Activated T-helper 2 cell treated with anti-CD3 and anti-CD28 coated beads, Interferon-gamma antibody, Interleukin-2, Interleukin-4, amounts not matched to agents 10 μg/mL and 5 μg/mL and 100 μg/mL, durations not matched to agents 14 hours and 24 hours and 36 hours (primary cell): ENCODE data around the gene SEC16A. TPM values are rescaled to one million over a fixed set of nuclear protein-coding genes. Genes with fewer than 3 reads are reported as not detected.

Experiments
- DNase-seq: peaks from one replicate; pipeline ENCODE4 v3.0.0; 2021; ENCODE audit warnings: low spot score
- H3K27ac Mint-ChIP-seq: one replicate; pipeline ENCODE4 v1.8.0; 2021; ENCODE audit warnings: mixed read lengths
- H3K27me3 Mint-ChIP-seq: one replicate; pipeline ENCODE4 v1.8.0; 2021; ENCODE audit warnings: low read depth, mixed read lengths
- H3K36me3 Mint-ChIP-seq: one replicate; pipeline ENCODE4 v1.8.0; 2021; ENCODE audit warnings: low read depth, mixed read lengths
- H3K4me1 Mint-ChIP-seq: one replicate; pipeline ENCODE4 v1.8.0; 2021; ENCODE audit warnings: low read depth, mixed read lengths
- H3K4me3 Mint-ChIP-seq: one replicate; pipeline ENCODE4 v1.8.0; 2021; ENCODE audit warnings: low read depth, mild to moderate bottlenecking, moderate library complexity, mixed read lengths
- H3K9me3 Mint-ChIP-seq: one replicate; pipeline ENCODE4 v1.8.0; 2021; ENCODE audit warnings: mixed read lengths
- intact Hi-C: fragments of 100-400 bp; cut with micrococcal nuclease; formaldehyde crosslinking; loops from one replicate; pipeline ENCODE4 v1.15.1; 2023
- total RNA-seq: library from RNA; stranded (reverse); gene quantifications from 2 replicates; pipeline ENCODE4 v1.2.3, GENCODE V29; 2022

The SEC16A gene
- total RNA-seq, 1 donor from 2014 or later, result 74.5 TPM

DNA sequence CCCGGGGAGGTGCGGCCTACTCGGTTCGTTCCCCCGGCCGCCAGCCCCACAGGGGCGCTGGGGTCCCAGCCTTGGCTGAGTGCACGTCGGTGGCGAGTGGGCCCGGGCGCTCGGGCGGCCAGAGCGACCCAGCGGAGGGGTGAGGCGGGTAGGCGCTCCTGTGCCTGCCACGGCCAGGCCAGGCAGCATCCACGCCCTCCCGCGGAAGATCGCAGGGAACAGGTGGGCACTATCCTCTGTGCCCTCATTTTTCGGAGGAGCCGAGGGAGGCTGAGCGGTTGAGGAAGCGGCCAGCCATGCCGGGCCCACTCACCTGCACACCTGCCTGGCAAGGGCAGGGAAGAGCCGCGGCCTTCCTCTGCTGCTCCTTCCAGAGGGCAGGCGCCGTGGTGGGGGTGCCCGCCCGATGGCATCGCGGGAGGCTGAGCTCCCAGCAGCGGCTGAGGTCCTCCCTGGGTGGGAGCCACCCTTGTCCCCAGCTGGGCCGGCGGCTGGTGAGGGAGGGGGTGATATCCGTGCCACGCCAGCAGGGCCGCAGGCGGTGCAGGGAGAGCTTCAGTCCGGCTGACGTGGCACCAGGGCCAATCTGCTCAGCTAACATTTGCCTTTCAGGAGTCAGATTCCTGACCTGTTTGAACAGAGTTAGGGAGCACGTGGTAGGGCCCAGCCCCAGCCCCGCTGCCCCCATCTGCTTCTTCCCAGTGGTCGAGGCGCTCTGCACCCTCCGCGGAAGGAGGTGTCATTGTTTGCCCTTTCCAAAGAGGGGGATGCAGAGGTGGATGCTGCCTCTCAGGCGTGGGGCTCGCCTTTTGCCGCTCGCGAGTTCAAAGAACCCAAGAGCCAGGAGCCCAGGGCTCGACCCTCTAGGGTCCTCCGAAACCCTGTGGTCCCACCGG lies 1.6 kb upstream of the SEC16A start:
- H3K27me3 Mint-ChIP-seq, result no peaks in the 10 kb centered on the region
- H3K4me3 Mint-ChIP-seq, result peak overlapping the region; percentile 49
- H3K9me3 Mint-ChIP-seq, result no peaks in the 10 kb centered on the region
- peaks cover 7% of the 10 kb centered on the region for H3K36me3 Mint-ChIP-seq
- peaks cover 18% of the 10 kb centered on the region for H3K4me1 Mint-ChIP-seq
- no peak for DNase-seq
- intact Hi-C loops, result loop anchor here (1.0 to 10.0 kb wide), 4 partner anchors 47 to 240 kb away; partner anchors contain the start of genes INPP5E, QSOX2 and SNAPC4
- H3K27ac Mint-ChIP-seq, result peak overlapping the region; percentile 12

- Mint-ChIP-seq H3K4me1 (peaks cover 18% of the 10 kb centered on the region), H3K9me3 (no peaks in the 10 kb centered on the region), H3K4me3 (peak overlapping the region; percentile 81), H3K36me3 (peaks cover 12% of the 10 kb centered on the region), H3K27me3 (no peaks in the 10 kb centered on the region), H3K27ac (peak overlapping the region; percentile 92)
- peak; percentile 95 for DNase-seq
- intact Hi-C loops, result loop anchor here (2.0 to 10.0 kb wide), 5 partner anchors 46 to 239 kb away; partner anchors contain the start of genes ENTR1, INPP5E, PMPCA and QSOX2
Measured at GRCh38 chr9:136483589-136484152, 831 bp upstream of the SEC16A start.

GRCh38 chr9:136482046-136482792 lies 621 bp downstream of the SEC16A start:
- no peaks in the 10 kb centered on the region for H3K9me3 Mint-ChIP-seq
- peaks cover 18% of the 10 kb centered on the region for H3K4me1 Mint-ChIP-seq
- H3K27ac Mint-ChIP-seq, result peak overlapping the region; percentile 66
- no peaks in the 10 kb centered on the region for H3K27me3 Mint-ChIP-seq
- peak overlapping the region; percentile 98 for H3K4me3 Mint-ChIP-seq
- no peak for DNase-seq
- intact Hi-C loops, result loop anchor here (2.0 to 10.0 kb wide), 5 partner anchors 45 to 237 kb away; partner anchors contain the start of genes ENTR1, INPP5E, PMPCA and QSOX2
- peaks cover 24% of the 10 kb centered on the region for H3K36me3 Mint-ChIP-seq

DNA sequence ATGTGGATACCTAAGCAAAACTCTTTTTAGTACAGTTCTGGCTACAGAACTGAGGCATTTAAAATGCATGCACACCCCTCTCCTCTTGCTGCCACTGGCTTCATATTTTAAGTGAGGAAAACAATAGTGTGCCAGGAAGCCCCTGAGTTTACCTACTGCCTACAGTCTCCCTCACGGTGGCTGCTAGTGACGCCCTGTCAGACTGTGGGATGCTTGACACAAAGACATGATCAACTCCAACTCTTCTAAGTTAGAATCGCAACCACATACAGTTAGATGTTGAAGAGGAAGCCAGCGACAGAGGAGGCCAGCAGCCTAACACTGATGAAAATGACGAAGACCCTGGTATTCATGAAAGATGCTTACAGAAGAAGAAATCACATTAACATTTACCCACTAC lies 1.3 kb downstream of the SEC16A start:
- Mint-ChIP-seq H3K36me3 (peaks cover 31% of the 10 kb centered on the region), H3K9me3 (no peaks in the 10 kb centered on the region), H3K4me3 (peak overlapping the region; percentile 98), H3K27ac (peak overlapping the region; percentile 66), H3K4me1 (peaks cover 18% of the 10 kb centered on the region), H3K27me3 (no peaks in the 10 kb centered on the region)
- DNase-seq, result no peak
- intact Hi-C loops, result loop anchor here (5.0 to 10.0 kb wide), 3 partner anchors 44 to 237 kb away; partner anchors contain the start of genes INPP5E, QSOX2 and SNAPC4

- peaks cover 60% of the 10 kb centered on the region for H3K36me3 Mint-ChIP-seq
- peaks cover 11% of the 10 kb centered on the region for H3K4me1 Mint-ChIP-seq
- intact Hi-C loops, result no loop called here
- H3K4me3 Mint-ChIP-seq, result no peak overlapping the region
- DNase-seq, result no peak
- no peaks in the 10 kb centered on the region for H3K27me3 Mint-ChIP-seq
- H3K9me3 Mint-ChIP-seq, result no peaks in the 10 kb centered on the region
- no peak overlapping the region for H3K27ac Mint-ChIP-seq
Measured at GRCh38 chr9:136476369-136477150, 6.3 kb downstream of the SEC16A start.

DNA sequence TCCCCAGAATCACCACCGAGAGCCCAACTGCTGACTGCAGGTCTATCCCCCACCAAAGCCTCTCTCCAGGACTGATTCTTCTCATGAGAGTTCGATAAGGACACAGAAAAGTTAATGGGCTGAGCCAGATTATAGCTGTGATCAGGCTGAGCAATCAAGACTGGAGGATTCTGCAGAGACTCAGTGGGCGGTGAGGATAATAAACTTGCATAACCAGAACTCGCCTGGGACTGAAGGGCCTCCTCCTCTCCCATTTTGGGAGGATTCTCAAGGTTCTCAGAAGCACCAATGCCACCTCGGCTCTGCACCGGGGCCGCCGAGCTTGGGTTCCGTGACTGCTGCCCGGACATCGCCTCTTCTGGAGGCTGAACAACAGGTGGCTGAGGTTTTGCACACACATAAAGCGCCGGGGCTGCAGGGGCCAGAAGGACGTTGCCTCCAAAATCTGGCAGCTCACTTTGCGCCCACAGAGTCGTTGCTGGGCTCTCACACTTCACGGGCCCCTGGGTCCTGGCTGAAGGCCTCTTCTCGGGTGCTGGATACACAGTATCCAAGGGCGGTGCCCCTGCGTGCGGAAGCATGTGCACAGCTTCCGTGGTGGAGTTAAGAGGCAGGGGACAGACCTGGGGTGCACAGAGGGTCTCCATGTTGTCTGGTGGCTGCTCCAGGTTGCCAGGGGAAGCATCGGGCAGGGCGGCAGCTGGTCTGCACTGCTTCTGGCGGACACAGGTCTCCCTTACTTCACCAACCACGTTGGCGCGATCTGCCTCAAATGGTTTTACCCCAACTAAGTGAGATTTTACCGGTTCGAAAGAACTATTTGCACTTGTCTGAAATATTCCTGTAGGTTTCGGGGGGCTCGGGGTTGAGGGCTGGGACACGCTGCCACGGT lies 7.6 kb downstream of the SEC16A start:
- no peak overlapping the region for H3K4me3 Mint-ChIP-seq

DNA sequence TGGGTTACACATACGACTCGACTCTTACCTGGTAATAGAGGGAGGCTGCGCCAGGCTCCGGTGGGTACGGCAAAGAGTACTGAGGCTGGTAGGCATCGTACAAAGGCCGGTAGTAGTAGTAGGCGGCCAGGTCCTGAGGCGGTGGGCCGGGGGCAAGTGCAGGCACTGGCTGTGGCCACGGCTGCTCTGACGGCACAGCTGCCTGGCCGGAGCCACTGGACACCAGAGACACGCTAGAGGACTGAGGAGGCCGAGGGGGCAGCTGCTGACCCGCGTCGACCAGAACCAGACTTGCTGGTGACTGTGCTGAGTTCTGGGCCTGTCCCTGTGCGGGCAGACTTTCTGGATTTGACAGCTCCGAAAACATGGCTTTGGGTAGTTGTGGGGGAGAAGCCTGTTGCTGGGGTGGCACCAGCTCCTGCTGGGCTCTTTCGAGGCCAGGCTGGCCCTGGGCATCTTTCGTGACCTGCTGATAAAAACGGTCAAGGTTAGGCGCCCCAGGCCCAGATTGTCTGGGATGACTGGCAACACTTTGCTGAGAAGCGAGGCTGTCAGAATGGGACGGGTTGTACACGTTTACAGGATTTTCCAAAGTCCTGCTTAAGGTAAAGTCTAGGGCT lies 8.7 kb downstream of the SEC16A start:
- intact Hi-C loops, result no loop called here
- H3K9me3 Mint-ChIP-seq, result no peaks in the 10 kb centered on the region
- no peak overlapping the region for H3K4me3 Mint-ChIP-seq
- no peak for DNase-seq
- H3K27ac Mint-ChIP-seq, result no peak overlapping the region
- no peaks in the 10 kb centered on the region for H3K27me3 Mint-ChIP-seq
- H3K36me3 Mint-ChIP-seq, result peaks cover 72% of the 10 kb centered on the region
- H3K4me1 Mint-ChIP-seq, result no peaks in the 10 kb centered on the region

More for the DNA sequence above, 7.6 kb downstream of the SEC16A start:
- Mint-ChIP-seq H3K4me1 (peaks cover 5% of the 10 kb centered on the region), H3K36me3 (peaks cover 67% of the 10 kb centered on the region), H3K9me3 (no peaks in the 10 kb centered on the region), H3K27ac (no peak overlapping the region), H3K27me3 (no peaks in the 10 kb centered on the region)
- no peak for DNase-seq
- intact Hi-C loops, result no loop called here

DNA sequence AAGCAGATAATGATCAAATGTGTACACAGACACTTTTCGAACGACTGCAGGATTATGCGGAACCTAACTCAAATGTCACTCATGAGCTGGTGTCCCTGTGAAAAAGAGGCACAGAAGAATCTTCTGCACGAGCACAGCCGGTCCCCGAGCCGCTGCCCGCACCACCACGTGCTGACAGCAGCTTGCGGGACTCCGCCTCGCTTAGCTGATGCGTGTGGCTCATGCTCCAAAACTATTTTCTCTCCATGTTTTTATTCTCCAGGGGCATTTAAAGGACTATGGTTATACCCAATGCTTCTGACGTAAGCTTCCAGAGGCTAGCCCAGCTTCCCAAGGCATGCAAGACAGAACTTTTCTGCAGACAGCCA lies 9.5 kb downstream of the SEC16A start:
- no peak for DNase-seq
- Mint-ChIP-seq H3K4me1 (no peaks in the 10 kb centered on the region), H3K4me3 (no peak overlapping the region), H3K27me3 (no peaks in the 10 kb centered on the region), H3K9me3 (no peaks in the 10 kb centered on the region), H3K27ac (no peak overlapping the region), H3K36me3 (peaks cover 66% of the 10 kb centered on the region)
- intact Hi-C loops, result no loop called here

DNA sequence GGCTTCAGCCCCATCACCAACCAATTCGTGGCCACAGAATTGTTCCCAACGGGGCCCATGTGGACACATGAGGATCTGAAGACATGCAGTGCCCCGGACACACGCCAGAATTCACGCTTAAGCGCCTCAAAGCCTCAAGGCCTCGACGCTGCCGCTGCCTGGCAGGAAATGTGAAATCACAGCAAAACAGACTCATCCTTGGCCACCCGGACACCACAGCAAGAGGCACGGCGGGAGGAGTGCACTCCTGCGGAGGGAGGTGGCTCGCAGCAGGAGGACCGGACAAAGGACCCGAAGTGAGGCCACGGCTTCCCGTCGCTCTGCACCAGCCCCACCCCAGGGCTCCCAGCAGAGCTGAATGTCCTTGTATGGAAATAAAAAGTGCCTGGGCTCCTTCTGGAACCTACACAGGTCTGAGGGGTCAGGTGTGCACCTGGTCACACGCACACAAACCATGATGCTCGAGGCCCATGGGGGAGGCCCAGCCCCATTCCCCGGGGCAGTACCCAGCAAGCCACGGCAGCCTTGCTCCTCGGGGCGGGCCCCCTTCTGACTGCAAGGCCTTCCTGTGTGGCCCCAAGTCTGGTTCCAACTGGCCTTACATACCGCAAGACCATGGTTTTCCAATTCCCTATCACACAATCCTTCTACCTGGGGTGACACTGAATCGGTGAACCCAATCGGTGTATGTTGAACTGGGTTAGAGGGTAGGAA lies 10.0 kb downstream of the SEC16A start:
- intact Hi-C loops, result no loop called here
- Mint-ChIP-seq H3K4me3 (no peak overlapping the region), H3K9me3 (no peaks in the 10 kb centered on the region), H3K36me3 (peaks cover 66% of the 10 kb centered on the region), H3K27ac (no peak overlapping the region), H3K27me3 (no peaks in the 10 kb centered on the region), H3K4me1 (no peaks in the 10 kb centered on the region)
- no peak for DNase-seq

DNA sequence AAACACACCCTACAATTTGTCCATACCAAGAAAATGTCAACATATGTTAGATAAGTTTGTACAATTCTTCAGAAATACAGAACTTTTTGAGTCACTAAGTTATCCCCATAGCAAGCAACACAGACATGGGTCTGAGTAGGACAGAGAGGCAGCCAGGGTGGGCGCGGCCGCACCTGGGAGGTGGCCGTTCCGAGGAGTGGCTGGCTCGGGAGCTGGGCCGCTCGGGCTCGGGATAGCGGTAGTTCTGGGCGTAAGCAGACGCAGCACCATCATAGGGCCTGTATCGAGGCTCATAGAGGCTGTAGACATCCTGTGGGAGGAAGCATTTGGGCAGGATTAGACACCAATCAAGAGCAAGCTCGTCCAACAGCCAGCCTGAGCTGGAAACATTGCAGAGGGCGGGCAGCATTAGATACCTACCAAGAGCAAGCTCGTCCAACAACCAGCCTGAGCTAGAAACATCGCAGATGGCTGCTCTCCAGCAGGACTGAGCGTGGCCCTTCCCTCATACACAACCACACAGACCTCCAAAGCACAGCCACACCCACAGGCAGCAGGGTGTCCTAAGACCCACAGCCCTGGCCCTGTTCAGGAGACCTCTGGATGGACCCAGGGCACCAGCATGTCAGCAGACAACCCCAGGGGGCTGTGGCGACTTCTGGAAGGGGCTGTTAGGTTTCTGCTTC lies 10.9 kb downstream of the SEC16A start:
- no peaks in the 10 kb centered on the region for H3K27me3 Mint-ChIP-seq
- no peak for DNase-seq
- intact Hi-C loops, result no loop called here
- no peak overlapping the region for H3K4me3 Mint-ChIP-seq
- peaks cover 61% of the 10 kb centered on the region for H3K36me3 Mint-ChIP-seq
- H3K9me3 Mint-ChIP-seq, result no peaks in the 10 kb centered on the region
- no peaks in the 10 kb centered on the region for H3K4me1 Mint-ChIP-seq
- no peak overlapping the region for H3K27ac Mint-ChIP-seq
